Ascending aorta (tissue), 2 donors: Measurements from ENCODE around the gene CDCA8. TPM values are rescaled to one million over a fixed set of nuclear protein-coding genes. Genes with fewer than 3 reads are reported as not detected.

Source experiments
- DNase-seq, 2 donors: peaks; one replicate each; pipeline ENCODE4 v3.0.0-alpha.2; 2019; ENCODE audit warnings: low spot score in 2 of 2
- H3K27ac ChIP-seq, 2 donors: fragments of 200-600 bp; sonication (generic); one replicate each; pipeline ENCODE4 v1.5.1; 2016 to 2017; ENCODE audit warnings: mild to moderate bottlenecking in 1 of 2
- H3K27me3 ChIP-seq: fragments of 200-600 bp; sonication (generic); one replicate; pipeline ENCODE4 v1.5.1; 2017
- H3K36me3 ChIP-seq, 2 donors: fragments of 200-600 bp; sonication (generic); one replicate each; pipeline ENCODE4 v1.5.1; 2016
- H3K4me1 ChIP-seq, 2 donors: fragments of 200-600 bp; sonication (generic); one replicate each; pipeline ENCODE4 v1.5.1; 2016 to 2017; ENCODE audit warnings: mild to moderate bottlenecking in 1 of 2
- H3K4me3 ChIP-seq, 2 donors: fragments of 200-600 bp; sonication (generic); one replicate each; pipeline ENCODE4 v1.5.1; 2016 to 2017; ENCODE audit warnings: mild to moderate bottlenecking in 1 of 2
- H3K9me3 ChIP-seq, 2 donors: fragments of 200-600 bp; sonication (generic); one replicate each; pipeline ENCODE4 v1.5.1; 2016
- intact Hi-C: fragments of 100-400 bp; cut with DNase I; formaldehyde crosslinking; loops from one replicate; pipeline ENCODE4 v1.15.1; 2023
- total RNA-seq: library from RNA; depleted of rRNA; stranded (reverse); fragments of >200 nt; gene quantifications from one replicate; pipeline ENCODE4 v1.1.0, GENCODE V29; 2016
- TF ChIP-seq, protein P1 (sequence below), 3 experiments: fragments of 200-600 bp in 2 of 3; fragments of 450-650 bp in 1 of 3; sonication (generic) in 2 of 3; IDR thresholded peaks; one replicate each; pipeline ENCODE4 v1.5.1; 2016 to 2019; ENCODE audit warnings: antibody characterized with exemption in 3 of 3, mild to moderate bottlenecking in 1 of 3, moderate library complexity in 1 of 3

CDCA8 gene
- total RNA-seq, 1 donor from 2014 or later = 0.75 TPM

- Histone ChIP-seq H3K9me3 (no peaks in the 10 kb centered on the region), H3K27me3 (no peaks in the 10 kb centered on the region), H3K36me3 (no peaks in the 10 kb centered on the region), H3K4me1 (no peaks in the 10 kb centered on the region), H3K4me3 (no peak overlapping the region), H3K27ac (no peak overlapping the region)
- TF ChIP-seq, protein P1, sequence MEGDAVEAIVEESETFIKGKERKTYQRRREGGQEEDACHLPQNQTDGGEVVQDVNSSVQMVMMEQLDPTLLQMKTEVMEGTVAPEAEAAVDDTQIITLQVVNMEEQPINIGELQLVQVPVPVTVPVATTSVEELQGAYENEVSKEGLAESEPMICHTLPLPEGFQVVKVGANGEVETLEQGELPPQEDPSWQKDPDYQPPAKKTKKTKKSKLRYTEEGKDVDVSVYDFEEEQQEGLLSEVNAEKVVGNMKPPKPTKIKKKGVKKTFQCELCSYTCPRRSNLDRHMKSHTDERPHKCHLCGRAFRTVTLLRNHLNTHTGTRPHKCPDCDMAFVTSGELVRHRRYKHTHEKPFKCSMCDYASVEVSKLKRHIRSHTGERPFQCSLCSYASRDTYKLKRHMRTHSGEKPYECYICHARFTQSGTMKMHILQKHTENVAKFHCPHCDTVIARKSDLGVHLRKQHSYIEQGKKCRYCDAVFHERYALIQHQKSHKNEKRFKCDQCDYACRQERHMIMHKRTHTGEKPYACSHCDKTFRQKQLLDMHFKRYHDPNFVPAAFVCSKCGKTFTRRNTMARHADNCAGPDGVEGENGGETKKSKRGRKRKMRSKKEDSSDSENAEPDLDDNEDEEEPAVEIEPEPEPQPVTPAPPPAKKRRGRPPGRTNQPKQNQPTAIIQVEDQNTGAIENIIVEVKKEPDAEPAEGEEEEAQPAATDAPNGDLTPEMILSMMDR (IDR thresholded peaks at IDR 0.05) = no peak
- DNase-seq = no peak
- intact Hi-C loops = no loop called here
These were observed 27.4 kb downstream of the CDCA8 start for GRCh38 chr1:37719572-37720195.

DNA sequence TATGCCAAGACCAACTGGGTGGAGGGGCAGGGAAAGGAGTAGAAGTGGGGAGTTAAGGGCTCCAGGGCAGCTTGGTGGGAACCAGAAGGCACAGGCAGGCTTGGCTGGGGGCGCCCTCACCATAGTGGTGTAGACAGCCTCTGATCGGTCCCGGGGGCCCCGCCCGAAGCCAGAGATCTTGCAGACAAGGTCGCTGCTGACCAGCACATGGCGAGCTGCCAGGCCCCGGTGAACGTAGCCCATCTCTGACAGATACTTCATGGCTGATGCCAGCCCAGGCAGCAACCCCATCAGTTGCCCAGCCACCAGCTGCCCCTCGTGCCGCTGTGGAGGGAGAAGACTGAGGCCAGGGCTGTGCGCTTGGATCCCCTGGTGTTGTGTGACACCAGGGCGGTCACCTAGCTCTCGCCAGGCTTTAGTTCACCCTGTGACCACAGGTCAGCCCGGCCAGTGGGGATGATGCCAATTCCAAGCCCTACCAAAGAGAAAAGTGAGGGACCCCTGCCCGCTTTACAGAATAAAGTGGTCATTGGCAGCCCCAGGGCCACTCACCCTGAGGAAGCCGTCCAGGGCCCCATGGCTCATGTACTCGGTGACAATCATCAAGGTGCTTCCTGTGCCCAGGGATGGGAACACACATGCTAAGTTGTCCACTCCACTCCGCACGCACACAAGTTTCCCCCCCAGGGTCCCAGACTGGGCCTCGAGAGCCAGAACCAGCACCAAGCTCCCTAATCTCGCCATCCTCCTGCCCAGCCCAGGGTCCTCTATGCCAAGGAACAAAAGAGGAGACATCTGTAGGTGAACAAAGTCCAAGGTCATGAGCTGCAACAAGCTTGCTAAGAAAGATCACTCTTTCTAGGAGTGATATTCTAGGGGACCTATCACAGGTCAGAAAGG, 28.2 kb downstream of the CDCA8 start:
- no peak overlapping the region for H3K4me3 ChIP-seq
- no peaks in the 10 kb centered on the region for H3K4me1 ChIP-seq
- H3K27me3 ChIP-seq = no peaks in the 10 kb centered on the region
- TF ChIP-seq, protein P1 (IDR thresholded peaks at IDR 0.05) = no peak
- intact Hi-C loops = no loop called here
- no peak for DNase-seq
- no peaks in the 10 kb centered on the region for H3K36me3 ChIP-seq
- H3K9me3 ChIP-seq = no peaks in the 10 kb centered on the region
- H3K27ac ChIP-seq = no peak overlapping the region

DNA sequence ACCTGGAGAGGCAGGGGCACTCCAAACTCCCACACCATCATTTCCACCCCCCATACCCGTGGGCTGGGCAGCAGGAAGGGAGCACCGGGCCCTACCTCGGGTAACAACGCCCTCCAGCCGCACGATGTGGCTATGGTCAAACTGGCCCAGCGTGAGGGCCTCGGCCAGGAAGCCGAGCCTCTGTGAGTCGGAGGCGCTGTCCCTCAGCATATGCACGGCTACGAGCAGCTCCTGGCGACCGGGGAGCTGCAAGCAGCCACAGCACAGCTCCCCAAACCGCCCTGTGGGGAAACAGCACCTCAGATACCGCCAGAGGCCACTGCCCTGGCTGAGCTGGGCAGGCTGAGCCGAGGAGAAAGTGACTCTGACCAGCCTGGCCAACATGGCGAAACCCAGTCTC, 29.2 kb downstream of the CDCA8 start:
- TF ChIP-seq, protein P1 (IDR thresholded peaks at IDR 0.05) = no peak
- H3K4me1 ChIP-seq = no peaks in the 10 kb centered on the region
- DNase-seq = no peak
- H3K4me3 ChIP-seq = no peak overlapping the region
- no peaks in the 10 kb centered on the region for H3K36me3 ChIP-seq
- H3K27ac ChIP-seq = no peak overlapping the region
- no peaks in the 10 kb centered on the region for H3K27me3 ChIP-seq
- intact Hi-C loops = no loop called here
- no peaks in the 10 kb centered on the region for H3K9me3 ChIP-seq

- Histone ChIP-seq H3K27ac (no peak overlapping the region), H3K27me3 (no peaks in the 10 kb centered on the region), H3K4me3 (no peak overlapping the region), H3K36me3 (no peaks in the 10 kb centered on the region), H3K4me1 (no peaks in the 10 kb centered on the region), H3K9me3 (no peaks in the 10 kb centered on the region)
- TF ChIP-seq, protein P1 (IDR thresholded peaks at IDR 0.05) = no peak
- DNase-seq = no peak
- intact Hi-C loops = no loop called here
These were observed 30.1 kb downstream of the CDCA8 start for GRCh38 chr1:37722181-37723071.

- DNase-seq = no peak
- no peaks in the 10 kb centered on the region for H3K4me1 ChIP-seq
- no peaks in the 10 kb centered on the region for H3K9me3 ChIP-seq
- H3K36me3 ChIP-seq = no peaks in the 10 kb centered on the region
- no peak overlapping the region for H3K27ac ChIP-seq
- intact Hi-C loops = no loop called here
- H3K4me3 ChIP-seq = no peak overlapping the region
- TF ChIP-seq, protein P1 (IDR thresholded peaks at IDR 0.05) = no peak
- no peaks in the 10 kb centered on the region for H3K27me3 ChIP-seq
These were observed 30.7 kb downstream of the CDCA8 start for GRCh38 chr1:37723072-37723389.
